22Rv1 (cell line): Measurements from ENCODE around the gene KIAA0513.

Source experiments
- CTCF ChIP-seq: fragments of 450-650 bp; IDR thresholded peaks from 2 replicates; pipeline ENCODE4 v1.5.1; 2017; ENCODE audit warnings: mild to moderate bottlenecking
- ZFX ChIP-seq: fragments of 450-650 bp; IDR thresholded peaks from 2 replicates; pipeline ENCODE4 v1.6.1; 2017; ENCODE audit warnings: antibody characterized with exemption, borderline replicate concordance

- TF ChIP-seq CTCF (no peak), ZFX (no peak)
These were observed 51.4 kb downstream of the KIAA0513 start for GRCh38 chr16:85078952-85079351.
